GM23338 (cell line): ENCODE results near the gene VWA2. TPM values are rescaled to one million over a fixed set of nuclear protein-coding genes. Genes with fewer than 3 reads are reported as not detected.
A peak's percentile ranks its signal among the peaks of the same experiment; 100 is the strongest.

ENCODE experiments used
- ATAC-seq: fragments of 200-7000 bp; cut with Tn5 transposase; 3 replicates; pipeline ENCODE4 v1.9.1; 2020
- DNase-seq: peaks from one replicate; pipeline ENCODE4 v3.0.0-alpha.2; 2015; ENCODE audit warnings: low spot score
- H2AFZ ChIP-seq: fragments of 200-600 bp; sonication (generic); 2 replicates; pipeline ENCODE4 v1.8.0; 2016; ENCODE audit warnings: antibody characterized with exemption, mild to moderate bottlenecking, moderate library complexity
- H3F3A ChIP-seq: fragments of 200-600 bp; sonication (generic); replicated peaks from 2 replicates; pipeline ENCODE4 v1.8.0; 2017; ENCODE audit warnings: antibody characterized with exemption, mixed run types, low read depth
- H3K27ac ChIP-seq: fragments of 200-600 bp; sonication (generic); 2 replicates; pipeline ENCODE4 v1.6.1; 2016; ENCODE audit warnings: low read depth
- H3K27me3 ChIP-seq: fragments of 200-600 bp; sonication (generic); 2 replicates; pipeline ENCODE4 v1.8.0; 2016; ENCODE audit warnings: mild to moderate bottlenecking, mixed run types, moderate library complexity; ENCODE audit not compliant: insufficient read depth
- H3K36me3 ChIP-seq: fragments of 200-600 bp; sonication (generic); 2 replicates; pipeline ENCODE4 v1.8.0; 2016; ENCODE audit warnings: mild to moderate bottlenecking; ENCODE audit not compliant: insufficient read depth
- H3K4me1 ChIP-seq: fragments of 200-600 bp; sonication (generic); 2 replicates; pipeline ENCODE4 v1.8.0; 2016; ENCODE audit warnings: mild to moderate bottlenecking, moderate library complexity; ENCODE audit not compliant: insufficient read depth
- H3K4me2 ChIP-seq: fragments of 200-600 bp; sonication (generic); 2 replicates; pipeline ENCODE4 v1.7.1; 2017; ENCODE audit warnings: mixed run types
- H3K4me3 ChIP-seq: fragments of 200-600 bp; sonication (generic); 2 replicates; pipeline ENCODE4 v1.6.1; 2016; ENCODE audit warnings: mixed run types
- H3K79me2 ChIP-seq: fragments of 200-600 bp; sonication (generic); replicated peaks from 2 replicates; pipeline ENCODE4 v1.8.0; 2017; ENCODE audit warnings: mild to moderate bottlenecking; ENCODE audit not compliant: insufficient read depth
- H3K9me2 ChIP-seq: fragments of 200-600 bp; sonication (generic); 2 replicates; pipeline ENCODE4 v1.8.0; 2017; ENCODE audit not compliant: insufficient read depth
- H4K20me1 ChIP-seq: fragments of 200-600 bp; sonication (generic); replicated peaks from 2 replicates; pipeline ENCODE4 v1.8.0; 2017; ENCODE audit warnings: mild to moderate bottlenecking; ENCODE audit not compliant: insufficient read depth
- H3K27ac Mint-ChIP-seq: 2 replicates; pipeline ENCODE4 v1.8.0; 2020; ENCODE audit warnings: inconsistent platforms, mild to moderate bottlenecking, moderate library complexity, mixed read lengths
- H3K27me3 Mint-ChIP-seq: 3 replicates; pipeline ENCODE4 v1.8.0; 2022; ENCODE audit warnings: low read depth, mild to moderate bottlenecking, moderate library complexity, mixed read lengths, inconsistent platforms; ENCODE audit not compliant: insufficient read depth, poor library complexity
- H3K36me3 Mint-ChIP-seq: 3 replicates; pipeline ENCODE4 v1.8.0; 2021; ENCODE audit warnings: low read depth, mild to moderate bottlenecking, inconsistent platforms, moderate library complexity, mixed read lengths
- H3K4me1 Mint-ChIP-seq: 3 replicates; pipeline ENCODE4 v1.8.0; 2020; ENCODE audit warnings: mild to moderate bottlenecking, inconsistent platforms, mixed read lengths
- H3K4me3 Mint-ChIP-seq: 3 replicates; pipeline ENCODE4 v1.8.0; 2021; ENCODE audit warnings: moderate library complexity, mild to moderate bottlenecking, inconsistent platforms, mixed read lengths
- H3K9me3 Mint-ChIP-seq: 3 replicates; pipeline ENCODE4 v1.8.0; 2020; ENCODE audit warnings: moderate library complexity, mild to moderate bottlenecking, inconsistent platforms, mixed read lengths
- CREB1 ChIP-seq: fragments of 250-450 bp; sonication (Bioruptor Pico); IDR thresholded peaks from 2 replicates; pipeline ENCODE4 v1.5.0; 2020; ENCODE audit warnings: low read depth, mild to moderate bottlenecking, moderate library complexity
- EZH2 ChIP-seq: fragments of 200-600 bp; sonication (generic); IDR thresholded peaks from one replicate; pipeline ENCODE4 v1.8.0; 2017; ENCODE audit warnings: antibody characterized with exemption, mild to moderate bottlenecking, low read depth; ENCODE audit not compliant: unreplicated experiment
- EZH2phosphoT487 ChIP-seq: fragments of 200-600 bp; sonication (generic); IDR thresholded peaks from one replicate; pipeline ENCODE4 v1.8.1; 2018; ENCODE audit warnings: antibody characterized with exemption; ENCODE audit not compliant: unreplicated experiment
- JUNB ChIP-seq: IDR thresholded peaks from one replicate; pipeline ENCODE4 v1.6.1; 2016; ENCODE audit warnings: antibody characterized with exemption; ENCODE audit not compliant: unreplicated experiment
- POLR2AphosphoS5 ChIP-seq: IDR thresholded peaks from 2 replicates; pipeline ENCODE4 v1.6.1; 2016; ENCODE audit warnings: antibody characterized with exemption, low read depth
- STAT1 ChIP-seq: IDR thresholded peaks from one replicate; pipeline ENCODE4 v1.6.1; 2016; ENCODE audit warnings: antibody characterized with exemption; ENCODE audit not compliant: unreplicated experiment
- ZNF114 ChIP-seq: fragments of 250-450 bp; sonication (Bioruptor Pico); IDR thresholded peaks from 2 replicates; pipeline ENCODE4 v1.5.0; 2020; ENCODE audit warnings: mild to moderate bottlenecking, moderate library complexity
- ZNF331 ChIP-seq: fragments of 250-450 bp; sonication (Bioruptor Pico); IDR thresholded peaks from 2 replicates; pipeline ENCODE4 v1.5.0; 2020; ENCODE audit warnings: low read depth, mild to moderate bottlenecking, moderate library complexity
- polyA plus RNA-seq: library from polyadenylated mRNA; unstranded; fragments of >200 nt; fragmentation: Nextera tagmentation; extraction: Ambion mirVana; gene quantifications from 2 replicates; pipeline ENCODE4 v1.2.1, GENCODE V29; 2016
- total RNA-seq: library from RNA; depleted of rRNA; stranded (reverse); fragments of >200 nt; shearing (Covaris generic); gene quantifications from 2 replicates; pipeline ENCODE4 v1.2.3, GENCODE V29; 2014
- TF ChIP-seq, protein P1 (sequence below): fragments of 250-450 bp; sonication (Bioruptor Pico); IDR thresholded peaks from 2 replicates; pipeline ENCODE4 v1.5.0; 2020; ENCODE audit warnings: mild to moderate bottlenecking, moderate library complexity
- TF ChIP-seq, protein P2 (sequence below), 2 experiments: fragments of 200-600 bp in 1 of 2; sonication (generic) in 1 of 2; conservative IDR thresholded peaks; 2 replicates each; pipeline versions ENCODE4 v1.5.1 to v1.6.1; 2016 to 2017; ENCODE audit warnings: antibody characterized with exemption in 2 of 2, low read depth in 2 of 2, mild to moderate bottlenecking in 2 of 2, moderate library complexity in 1 of 2
- TF ChIP-seq, protein P3 (sequence below): IDR thresholded peaks from 2 replicates; pipeline ENCODE4 v1.6.1; 2016; ENCODE audit warnings: antibody characterized with exemption

The VWA2 gene
- total and polyA plus RNA-seq, 2 experiments from 2014 or later: 0.48 to 3.7 TPM

GRCh38 chr10:114262496-114262895 lies 23.4 kb downstream of the VWA2 start (continued):
- TF ChIP-seq CREB1 (no peak), EZH2phosphoT487 (no peak), EZH2 (no peak)

DNA sequence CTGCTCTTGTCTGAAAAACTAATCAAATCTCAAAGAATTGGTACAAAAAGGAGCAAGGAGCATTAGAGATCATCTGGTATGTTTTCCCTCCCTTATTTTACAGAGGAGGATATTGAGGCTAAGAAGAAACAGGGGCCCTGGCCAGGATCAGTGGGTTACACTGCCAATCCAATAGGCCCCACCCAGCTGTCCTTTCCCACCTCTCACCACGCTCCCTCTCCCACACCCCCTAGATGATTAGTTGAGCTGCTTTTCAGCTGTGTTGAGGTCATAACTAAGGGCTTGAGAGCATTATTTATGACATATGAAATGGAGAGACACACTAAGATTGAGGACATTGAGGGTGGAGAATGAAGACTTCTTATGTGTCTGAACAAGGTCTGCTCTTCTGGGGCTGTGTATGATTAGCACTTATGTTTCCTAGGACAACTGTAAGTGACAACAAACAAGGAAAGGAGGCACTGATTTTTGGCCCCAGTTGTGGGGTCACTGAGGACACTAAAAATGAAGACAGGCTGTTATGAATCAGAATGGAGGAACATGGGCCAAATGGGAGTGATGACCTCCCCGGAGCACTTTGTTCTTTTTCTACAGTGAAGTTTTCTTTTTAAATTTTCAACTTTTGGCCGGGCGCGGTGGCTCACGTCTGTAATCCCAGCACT lies 26.5 kb downstream of the VWA2 start:
- H3K27ac ChIP-seq: no peak overlapping the region
- peaks cover 1% of the 10 kb centered on the region for H3K27me3 Mint-ChIP-seq
- H3K9me3 Mint-ChIP-seq: no peaks in the 10 kb centered on the region
- no peak overlapping the region for H3K4me3 ChIP-seq
- no peaks in the 10 kb centered on the region for H3K36me3 ChIP-seq
- H3K27me3 ChIP-seq: no peaks in the 10 kb centered on the region
- H3K4me1 Mint-ChIP-seq: peaks cover 7% of the 10 kb centered on the region
- ATAC-seq: no peak
- no peaks in the 10 kb centered on the region for H4K20me1 ChIP-seq
- no peaks in the 10 kb centered on the region for H3K36me3 Mint-ChIP-seq
- no peaks in the 10 kb centered on the region for H3K9me2 ChIP-seq
- no peak for TF ChIP-seq ZNF331 (CRISPR knock-in tag)
- TF ChIP-seq POLR2AphosphoS5: no peak
- H3F3A ChIP-seq: no peaks in the 10 kb centered on the region
- H3K4me1 ChIP-seq: peaks cover 5% of the 10 kb centered on the region; the same call in 1 of the 2 replicates
- H3K27ac Mint-ChIP-seq: no peak overlapping the region
- no peak overlapping the region for H2AFZ ChIP-seq
- H3K4me2 ChIP-seq: no peak overlapping the region
- H3K79me2 ChIP-seq: no peaks in the 10 kb centered on the region
- no peak for DNase-seq
- H3K4me3 Mint-ChIP-seq: no peak overlapping the region

GRCh38 chr10:114266521-114266920 lies 27.5 kb downstream of the VWA2 start:
- ATAC-seq (no peak), DNase-seq (no peak)
- Histone ChIP-seq H3K36me3 (no peaks in the 10 kb centered on the region), H3K27ac (no peak overlapping the region), H3F3A (no peaks in the 10 kb centered on the region), H4K20me1 (no peaks in the 10 kb centered on the region), H3K4me2 (no peak overlapping the region), H2AFZ (0 out of 2 replicates have a peak overlapping the region, but pooled peaks have one; percentile 8), H3K27me3 (no peaks in the 10 kb centered on the region), H3K79me2 (no peaks in the 10 kb centered on the region), H3K9me2 (no peaks in the 10 kb centered on the region), H3K4me3 (no peak overlapping the region), H3K4me1 (peaks cover 5% of the 10 kb centered on the region; the same call in 1 of the 2 replicates)
- peaks cover 1% of the 10 kb centered on the region for H3K27me3 Mint-ChIP-seq
- H3K4me3 Mint-ChIP-seq: no peak overlapping the region
- no peaks in the 10 kb centered on the region for H3K9me3 Mint-ChIP-seq
- no peaks in the 10 kb centered on the region for H3K36me3 Mint-ChIP-seq
- H3K27ac Mint-ChIP-seq: no peak overlapping the region
- peaks cover 7% of the 10 kb centered on the region for H3K4me1 Mint-ChIP-seq
- TF ChIP-seq POLR2AphosphoS5 (no peak), ZNF331 (CRISPR knock-in tag) (no peak), EZH2phosphoT487 (no peak), STAT1 (no peak), ZNF114 (CRISPR knock-in tag) (no peak), EZH2 (no peak), JUNB (no peak)
- TF ChIP-seq, protein P1, sequence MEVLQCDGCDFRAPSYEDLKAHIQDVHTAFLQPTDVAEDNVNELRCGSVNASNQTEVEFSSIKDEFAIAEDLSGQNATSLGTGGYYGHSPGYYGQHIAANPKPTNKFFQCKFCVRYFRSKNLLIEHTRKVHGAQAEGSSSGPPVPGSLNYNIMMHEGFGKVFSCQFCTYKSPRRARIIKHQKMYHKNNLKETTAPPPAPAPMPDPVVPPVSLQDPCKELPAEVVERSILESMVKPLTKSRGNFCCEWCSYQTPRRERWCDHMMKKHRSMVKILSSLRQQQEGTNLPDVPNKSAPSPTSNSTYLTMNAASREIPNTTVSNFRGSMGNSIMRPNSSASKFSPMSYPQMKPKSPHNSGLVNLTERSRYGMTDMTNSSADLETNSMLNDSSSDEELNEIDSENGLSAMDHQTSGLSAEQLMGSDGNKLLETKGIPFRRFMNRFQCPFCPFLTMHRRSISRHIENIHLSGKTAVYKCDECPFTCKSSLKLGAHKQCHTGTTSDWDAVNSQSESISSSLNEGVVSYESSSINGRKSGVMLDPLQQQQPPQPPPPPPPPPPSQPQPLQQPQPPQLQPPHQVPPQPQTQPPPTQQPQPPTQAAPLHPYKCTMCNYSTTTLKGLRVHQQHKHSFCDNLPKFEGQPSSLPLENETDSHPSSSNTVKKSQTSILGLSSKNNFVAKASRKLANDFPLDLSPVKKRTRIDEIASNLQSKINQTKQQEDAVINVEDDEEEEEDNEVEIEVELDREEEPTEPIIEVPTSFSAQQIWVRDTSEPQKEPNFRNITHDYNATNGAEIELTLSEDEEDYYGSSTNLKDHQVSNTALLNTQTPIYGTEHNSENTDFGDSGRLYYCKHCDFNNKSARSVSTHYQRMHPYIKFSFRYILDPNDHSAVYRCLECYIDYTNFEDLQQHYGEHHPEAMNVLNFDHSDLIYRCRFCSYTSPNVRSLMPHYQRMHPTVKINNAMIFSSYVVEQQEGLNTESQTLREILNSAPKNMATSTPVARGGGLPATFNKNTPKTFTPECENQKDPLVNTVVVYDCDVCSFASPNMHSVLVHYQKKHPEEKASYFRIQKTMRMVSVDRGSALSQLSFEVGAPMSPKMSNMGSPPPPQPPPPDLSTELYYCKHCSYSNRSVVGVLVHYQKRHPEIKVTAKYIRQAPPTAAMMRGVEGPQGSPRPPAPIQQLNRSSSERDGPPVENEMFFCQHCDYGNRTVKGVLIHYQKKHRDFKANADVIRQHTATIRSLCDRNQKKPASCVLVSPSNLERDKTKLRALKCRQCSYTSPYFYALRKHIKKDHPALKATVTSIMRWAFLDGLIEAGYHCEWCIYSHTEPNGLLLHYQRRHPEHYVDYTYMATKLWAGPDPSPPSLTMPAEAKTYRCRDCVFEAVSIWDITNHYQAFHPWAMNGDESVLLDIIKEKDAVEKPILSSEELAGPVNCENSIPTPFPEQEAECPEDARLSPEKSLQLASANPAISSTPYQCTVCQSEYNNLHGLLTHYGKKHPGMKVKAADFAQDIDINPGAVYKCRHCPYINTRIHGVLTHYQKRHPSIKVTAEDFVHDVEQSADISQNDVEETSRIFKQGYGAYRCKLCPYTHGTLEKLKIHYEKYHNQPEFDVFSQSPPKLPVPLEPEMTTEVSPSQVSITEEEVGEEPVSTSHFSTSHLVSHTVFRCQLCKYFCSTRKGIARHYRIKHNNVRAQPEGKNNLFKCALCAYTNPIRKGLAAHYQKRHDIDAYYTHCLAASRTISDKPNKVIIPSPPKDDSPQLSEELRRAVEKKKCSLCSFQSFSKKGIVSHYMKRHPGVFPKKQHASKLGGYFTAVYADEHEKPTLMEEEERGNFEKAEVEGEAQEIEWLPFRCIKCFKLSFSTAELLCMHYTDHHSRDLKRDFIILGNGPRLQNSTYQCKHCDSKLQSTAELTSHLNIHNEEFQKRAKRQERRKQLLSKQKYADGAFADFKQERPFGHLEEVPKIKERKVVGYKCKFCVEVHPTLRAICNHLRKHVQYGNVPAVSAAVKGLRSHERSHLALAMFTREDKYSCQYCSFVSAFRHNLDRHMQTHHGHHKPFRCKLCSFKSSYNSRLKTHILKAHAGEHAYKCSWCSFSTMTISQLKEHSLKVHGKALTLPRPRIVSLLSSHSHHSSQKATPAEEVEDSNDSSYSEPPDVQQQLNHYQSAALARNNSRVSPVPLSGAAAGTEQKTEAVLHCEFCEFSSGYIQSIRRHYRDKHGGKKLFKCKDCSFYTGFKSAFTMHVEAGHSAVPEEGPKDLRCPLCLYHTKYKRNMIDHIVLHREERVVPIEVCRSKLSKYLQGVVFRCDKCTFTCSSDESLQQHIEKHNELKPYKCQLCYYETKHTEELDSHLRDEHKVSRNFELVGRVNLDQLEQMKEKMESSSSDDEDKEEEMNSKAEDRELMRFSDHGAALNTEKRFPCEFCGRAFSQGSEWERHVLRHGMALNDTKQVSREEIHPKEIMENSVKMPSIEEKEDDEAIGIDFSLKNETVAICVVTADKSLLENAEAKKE (CRISPR knock-in tag): no peak
- TF ChIP-seq, protein P2, sequence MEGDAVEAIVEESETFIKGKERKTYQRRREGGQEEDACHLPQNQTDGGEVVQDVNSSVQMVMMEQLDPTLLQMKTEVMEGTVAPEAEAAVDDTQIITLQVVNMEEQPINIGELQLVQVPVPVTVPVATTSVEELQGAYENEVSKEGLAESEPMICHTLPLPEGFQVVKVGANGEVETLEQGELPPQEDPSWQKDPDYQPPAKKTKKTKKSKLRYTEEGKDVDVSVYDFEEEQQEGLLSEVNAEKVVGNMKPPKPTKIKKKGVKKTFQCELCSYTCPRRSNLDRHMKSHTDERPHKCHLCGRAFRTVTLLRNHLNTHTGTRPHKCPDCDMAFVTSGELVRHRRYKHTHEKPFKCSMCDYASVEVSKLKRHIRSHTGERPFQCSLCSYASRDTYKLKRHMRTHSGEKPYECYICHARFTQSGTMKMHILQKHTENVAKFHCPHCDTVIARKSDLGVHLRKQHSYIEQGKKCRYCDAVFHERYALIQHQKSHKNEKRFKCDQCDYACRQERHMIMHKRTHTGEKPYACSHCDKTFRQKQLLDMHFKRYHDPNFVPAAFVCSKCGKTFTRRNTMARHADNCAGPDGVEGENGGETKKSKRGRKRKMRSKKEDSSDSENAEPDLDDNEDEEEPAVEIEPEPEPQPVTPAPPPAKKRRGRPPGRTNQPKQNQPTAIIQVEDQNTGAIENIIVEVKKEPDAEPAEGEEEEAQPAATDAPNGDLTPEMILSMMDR (conservative IDR thresholded peaks at IDR 0.05; ENCODE audit: low read depth in 2 of 2): no peak
- TF ChIP-seq, protein P3, sequence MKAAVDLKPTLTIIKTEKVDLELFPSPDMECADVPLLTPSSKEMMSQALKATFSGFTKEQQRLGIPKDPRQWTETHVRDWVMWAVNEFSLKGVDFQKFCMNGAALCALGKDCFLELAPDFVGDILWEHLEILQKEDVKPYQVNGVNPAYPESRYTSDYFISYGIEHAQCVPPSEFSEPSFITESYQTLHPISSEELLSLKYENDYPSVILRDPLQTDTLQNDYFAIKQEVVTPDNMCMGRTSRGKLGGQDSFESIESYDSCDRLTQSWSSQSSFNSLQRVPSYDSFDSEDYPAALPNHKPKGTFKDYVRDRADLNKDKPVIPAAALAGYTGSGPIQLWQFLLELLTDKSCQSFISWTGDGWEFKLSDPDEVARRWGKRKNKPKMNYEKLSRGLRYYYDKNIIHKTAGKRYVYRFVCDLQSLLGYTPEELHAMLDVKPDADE: no peak
